Activated T-cell treated with anti-CD3 and anti-CD28 coated beads, Interleukin-2, amount 50 U/mL, for 4 hours (primary cell): ENCODE results near the gene P2RX6. TPM values are rescaled to one million over a fixed set of nuclear protein-coding genes. Genes with fewer than 3 reads are reported as not detected.
A peak's percentile ranks its signal among the peaks of the same experiment; 100 is the strongest.
"Not testable (repeated sequence)": the region's sequence is repeated elsewhere in the genome, so short reads cannot be mapped to it uniquely, and the experiment has no call there.

ENCODE experiments used
- ATAC-seq, 2 donors: fragments of 200-7000 bp; cut with Tn5 transposase; one replicate each; pipeline ENCODE4 v1.10.0; 2021
- DNase-seq: peaks from one replicate; pipeline ENCODE4 v3.0.0-alpha.2; 2020
- H3K27me3 Mint-ChIP-seq: one replicate; pipeline ENCODE4 v1.8.0; 2021; ENCODE audit warnings: low read depth, mixed read lengths
- H3K36me3 Mint-ChIP-seq: one replicate; pipeline ENCODE4 v1.8.0; 2022; ENCODE audit warnings: mixed read lengths; ENCODE audit not compliant: insufficient read depth
- H3K4me1 Mint-ChIP-seq: one replicate; pipeline ENCODE4 v1.8.0; 2021; ENCODE audit warnings: low read depth, mixed read lengths
- H3K4me3 Mint-ChIP-seq: one replicate; pipeline ENCODE4 v1.8.0; 2021; ENCODE audit warnings: mild to moderate bottlenecking, moderate library complexity, mixed read lengths
- H3K9me3 Mint-ChIP-seq: one replicate; pipeline ENCODE4 v1.8.0; 2021; ENCODE audit warnings: mixed read lengths
- total RNA-seq, 3 donors: library from RNA; stranded (reverse); gene quantifications; one replicate each; pipeline ENCODE4 v1.2.1, GENCODE V29; 2021

The P2RX6 gene
- under 1 TPM in 1 of 3 donors, not detected in 2; 0.13 TPM for total RNA-seq

DNA sequence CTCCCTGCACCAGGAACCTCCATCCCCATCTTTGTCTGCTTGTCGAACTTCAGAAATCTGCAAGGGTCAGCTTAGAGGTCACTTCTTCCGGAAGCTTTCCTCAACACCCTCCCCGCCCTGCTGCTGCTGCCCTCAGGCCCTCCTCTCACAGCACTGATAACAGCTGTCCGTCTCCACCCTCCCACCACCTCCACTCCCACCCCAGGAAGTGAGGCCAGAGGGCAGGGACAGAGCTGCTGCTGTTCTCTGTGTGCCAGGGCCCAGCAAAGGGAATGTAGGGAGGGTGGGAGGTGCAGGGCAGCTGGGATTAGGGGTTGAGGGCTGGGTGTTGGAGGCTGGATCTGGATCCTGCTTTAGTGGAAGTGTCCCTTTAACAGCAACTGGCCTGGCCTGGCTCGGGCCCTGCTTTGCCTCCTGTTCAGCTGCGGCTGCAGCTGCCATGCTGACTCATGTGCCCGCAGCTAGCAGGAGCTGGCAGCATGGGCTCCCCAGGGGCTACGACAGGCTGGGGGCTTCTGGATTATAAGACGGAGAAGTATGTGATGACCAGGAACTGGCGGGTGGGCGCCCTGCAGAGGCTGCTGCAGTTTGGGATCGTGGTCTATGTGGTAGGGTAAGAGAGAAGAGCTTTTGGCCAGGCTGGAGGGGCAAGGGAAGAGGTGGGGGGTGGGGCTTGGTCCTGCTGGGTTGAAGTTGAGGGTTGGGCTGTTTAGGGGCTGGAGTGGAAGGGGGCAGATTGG is at the start of gene P2RX6:
Gene P2RX6 (plus strand): TSS at position 440 of the 740 bp plus-strand sequence. CDS start 10 bp downstream, at position 450.
- no peaks in the 10 kb centered on the region for H3K27me3 Mint-ChIP-seq

DNA sequence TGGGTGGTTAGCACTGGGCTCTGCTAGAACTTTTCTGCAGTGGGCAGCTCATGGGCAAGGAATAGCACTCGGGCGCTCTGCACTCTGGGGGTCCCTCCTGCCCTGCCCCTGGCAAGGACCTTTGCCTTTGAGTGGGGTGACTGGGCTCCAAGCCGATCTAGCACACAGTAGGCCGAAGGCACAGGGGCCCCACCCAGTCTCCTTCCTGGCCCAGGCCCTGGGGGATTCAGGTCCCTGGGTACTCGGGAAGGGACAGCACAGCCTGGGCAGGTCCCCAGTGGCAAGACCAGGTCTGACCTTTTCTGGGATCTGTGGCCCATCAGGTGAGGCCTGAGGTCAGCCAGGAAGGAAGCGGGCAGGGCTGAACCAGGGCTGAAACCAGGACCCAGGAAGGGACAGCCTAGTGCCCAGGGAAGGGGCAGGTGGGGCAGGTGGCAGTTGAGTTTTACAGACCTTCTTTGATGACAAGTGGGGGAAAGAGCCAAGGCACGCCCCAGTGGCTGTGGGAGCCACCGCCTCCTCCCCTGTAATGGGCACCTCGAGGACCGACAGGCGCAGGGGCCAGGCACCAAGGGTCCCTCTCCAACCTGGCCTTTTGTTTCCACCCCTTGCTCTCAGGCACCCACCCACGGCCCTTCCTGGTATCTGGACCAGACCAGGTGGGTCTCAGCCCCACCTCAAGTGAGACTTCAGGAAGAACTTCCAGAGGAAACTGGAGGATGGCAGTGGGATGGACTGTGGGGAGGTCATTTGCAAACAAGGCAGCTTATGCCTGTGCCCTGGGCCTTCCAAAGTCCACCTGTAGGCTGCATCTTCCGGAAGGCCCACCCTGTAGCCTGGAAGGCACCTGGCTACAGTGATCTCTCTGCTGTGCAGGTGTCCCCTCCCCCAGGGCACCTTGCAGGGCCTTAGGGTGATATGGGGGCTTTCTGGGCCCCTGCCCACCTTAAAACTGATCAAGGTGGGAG is 48.8 kb upstream of the P2RX6 start:
- Mint-ChIP-seq H3K27me3 (peaks cover 13% of the 10 kb centered on the region), H3K36me3 (no peaks in the 10 kb centered on the region), H3K4me1 (peaks cover 12% of the 10 kb centered on the region), H3K9me3 (no peaks in the 10 kb centered on the region), H3K4me3 (peak overlapping the region; percentile 11)
- ATAC-seq = no peak
- DNase-seq = no peak

More for the DNA sequence above, at the start of gene P2RX6:
- H3K36me3 Mint-ChIP-seq = no peaks in the 10 kb centered on the region
- ATAC-seq = no peak
- H3K4me1 Mint-ChIP-seq = peaks cover 27% of the 10 kb centered on the region
- H3K9me3 Mint-ChIP-seq = no peaks in the 10 kb centered on the region
- no peak for DNase-seq
- peak within 1 kb of the TSS; percentile 83 for H3K4me3 Mint-ChIP-seq

GRCh38 chr22:20966883-20967696 is 47.9 kb upstream of the P2RX6 start, which contains the start of gene AIFM3:
TSS of gene AIFM3 (plus strand) at chr22:20967255. CDS start at chr22:20967945, 690 bp downstream.
- Mint-ChIP-seq H3K4me3 (no peak within 1 kb of the TSS), H3K36me3 (no peaks in the 10 kb centered on the region), H3K27me3 (peaks cover 9% of the 10 kb centered on the region), H3K4me1 (peaks cover 7% of the 10 kb centered on the region), H3K9me3 (no peaks in the 10 kb centered on the region)
- DNase-seq (no peak), ATAC-seq (no peak)

DNA sequence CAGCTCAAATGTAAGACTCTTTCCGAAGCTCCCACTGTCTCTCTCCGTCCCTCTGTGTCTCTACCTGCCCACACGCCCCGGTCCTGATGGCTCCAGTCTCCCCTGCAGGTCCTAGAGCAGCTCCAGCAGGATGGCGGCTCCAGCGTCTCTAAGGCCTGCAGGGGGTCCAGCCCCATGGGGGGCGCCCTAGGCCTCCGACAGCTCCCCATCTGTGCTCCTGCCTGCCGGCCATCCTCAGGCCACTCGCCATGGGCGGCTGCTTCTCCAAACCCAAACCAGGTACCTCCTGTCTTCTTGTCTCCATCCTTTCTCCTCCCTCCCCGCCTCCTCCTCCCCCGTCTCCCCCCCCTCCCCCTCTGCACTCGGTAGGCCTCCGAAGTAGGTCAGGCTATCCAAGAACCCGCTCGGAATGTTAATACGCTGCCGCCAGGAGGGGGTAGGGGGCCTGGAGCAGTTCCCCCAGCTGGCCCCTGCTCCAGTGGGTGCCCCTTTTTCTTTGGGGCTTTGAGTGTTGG is 47.2 kb upstream of the P2RX6 start:
- no peaks in the 10 kb centered on the region for H3K36me3 Mint-ChIP-seq
- H3K4me1 Mint-ChIP-seq = peaks cover 7% of the 10 kb centered on the region
- peaks cover 9% of the 10 kb centered on the region for H3K27me3 Mint-ChIP-seq
- DNase-seq (no peak), ATAC-seq (no peak)
- no peak overlapping the region for H3K4me3 Mint-ChIP-seq
- no peaks in the 10 kb centered on the region for H3K9me3 Mint-ChIP-seq

DNA sequence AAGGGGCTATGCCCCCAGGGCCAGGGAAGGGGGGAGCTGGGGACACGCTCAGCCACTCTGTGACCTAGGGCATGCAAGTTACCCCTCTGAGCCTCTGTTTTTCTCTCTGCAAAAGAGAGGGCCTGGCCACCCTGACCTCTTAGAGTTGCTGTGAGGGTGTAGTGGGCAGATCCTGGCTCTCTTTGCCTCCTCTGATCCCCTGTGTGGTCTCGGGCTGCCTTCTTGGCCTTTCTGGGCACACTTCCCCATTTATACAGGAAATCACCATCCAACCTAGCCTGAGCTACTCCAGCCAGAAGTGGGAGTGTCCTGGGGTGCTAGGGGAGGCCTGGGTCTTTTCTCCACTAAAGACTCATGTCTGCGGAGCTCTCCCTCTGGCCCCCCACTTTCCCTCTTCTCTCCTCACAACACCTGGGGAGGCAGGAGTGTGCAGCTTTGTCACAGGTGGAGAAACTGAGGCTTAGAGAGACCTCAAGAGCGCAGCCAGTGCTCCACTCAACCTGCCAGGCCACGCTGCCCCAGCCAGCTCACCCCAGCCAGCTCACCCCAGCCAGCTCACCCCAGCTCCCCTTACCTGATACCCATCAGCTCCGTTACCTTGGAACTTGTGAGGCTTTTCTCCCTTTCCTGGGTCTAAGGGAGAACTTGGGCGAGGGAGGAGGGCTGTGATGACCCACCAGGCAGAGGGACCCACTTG is 46.5 kb upstream of the P2RX6 start:
- peaks cover 6% of the 10 kb centered on the region for H3K27me3 Mint-ChIP-seq
- H3K4me3 Mint-ChIP-seq = no peak overlapping the region
- H3K4me1 Mint-ChIP-seq = peaks cover 7% of the 10 kb centered on the region
- DNase-seq (no peak), ATAC-seq (no peak)
- H3K9me3 Mint-ChIP-seq = no peaks in the 10 kb centered on the region
- H3K36me3 Mint-ChIP-seq = no peaks in the 10 kb centered on the region

DNA sequence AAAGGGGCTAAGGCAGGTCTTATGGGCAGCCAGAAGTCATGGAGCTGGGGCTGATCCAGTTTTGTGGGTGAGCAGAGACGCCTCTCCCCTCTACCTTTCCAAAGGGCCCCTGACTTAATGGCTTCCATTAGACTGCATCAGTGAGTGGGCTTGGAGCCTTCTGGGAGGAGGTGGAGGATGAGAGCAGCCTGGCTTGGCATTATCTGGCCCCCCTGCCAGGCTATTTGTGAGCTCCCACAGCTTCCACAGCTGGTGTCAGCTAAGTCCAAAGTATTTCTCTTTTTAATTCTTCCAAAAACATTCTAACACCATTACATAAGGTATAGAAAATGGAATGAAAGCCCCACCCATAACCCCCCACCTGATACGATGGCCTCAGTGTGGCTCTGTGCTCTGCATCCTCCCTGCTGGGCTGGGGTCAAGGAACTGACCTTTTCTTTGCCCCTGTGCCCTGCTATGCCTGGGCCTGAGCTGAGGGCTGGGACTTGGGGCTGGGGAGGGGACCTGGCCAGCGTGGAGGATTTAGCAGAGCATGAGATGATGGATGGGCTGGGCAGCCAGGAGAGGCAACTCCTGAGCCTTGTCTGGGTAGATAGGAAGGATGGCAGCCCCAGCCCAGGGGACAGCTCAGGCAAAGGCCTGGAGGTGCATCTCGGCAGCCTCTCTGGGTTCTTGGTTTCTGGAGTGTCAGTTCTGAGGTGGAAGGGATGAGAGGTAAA is 43.9 kb upstream of the P2RX6 start:
- no peak for DNase-seq
- Mint-ChIP-seq H3K4me1 (no peaks in the 10 kb centered on the region), H3K9me3 (no peaks in the 10 kb centered on the region), H3K36me3 (no peaks in the 10 kb centered on the region), H3K27me3 (peaks cover 2% of the 10 kb centered on the region), H3K4me3 (no peak overlapping the region)
- no peak for ATAC-seq

GRCh38 chr22:20972014-20972694 is 42.8 kb upstream of the P2RX6 start:
- H3K36me3 Mint-ChIP-seq, H3K27me3 Mint-ChIP-seq, ATAC-seq, H3K4me1 Mint-ChIP-seq, H3K4me3 Mint-ChIP-seq, H3K9me3 Mint-ChIP-seq, DNase-seq: not testable (repeated sequence)

DNA sequence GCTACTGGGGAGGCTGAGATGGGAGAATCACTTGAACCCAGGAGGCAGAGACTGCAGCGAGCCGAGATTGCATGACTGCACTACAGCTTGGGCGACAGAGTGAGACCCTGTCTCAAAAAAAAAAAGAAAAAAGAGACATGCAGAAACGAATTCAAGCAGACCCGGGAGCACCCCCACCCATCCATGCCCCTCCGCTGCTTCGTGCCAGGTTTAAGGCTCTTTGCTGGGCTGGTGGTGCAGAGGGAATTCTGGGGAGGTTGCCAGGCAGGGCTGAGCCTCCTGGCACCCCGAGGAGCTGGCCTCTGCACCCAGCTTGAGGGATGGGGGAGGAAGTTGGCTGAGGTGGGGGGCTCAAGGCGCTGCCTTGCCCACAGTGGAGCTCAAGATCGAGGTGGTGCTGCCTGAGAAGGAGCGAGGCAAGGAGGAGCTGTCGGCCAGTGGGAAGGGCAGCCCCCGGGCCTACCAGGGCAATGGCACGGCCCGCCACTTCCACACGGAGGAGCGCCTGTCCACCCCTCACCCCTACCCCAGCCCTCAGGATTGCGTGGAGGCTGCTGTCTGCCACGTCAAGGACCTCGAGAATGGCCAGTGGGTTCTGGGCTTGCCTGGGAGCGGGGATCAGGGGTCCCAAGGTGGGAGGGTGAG is 41.9 kb upstream of the P2RX6 start:
- no peak overlapping the region for H3K4me3 Mint-ChIP-seq
- no peaks in the 10 kb centered on the region for H3K4me1 Mint-ChIP-seq
- H3K27me3 Mint-ChIP-seq = peaks cover 3% of the 10 kb centered on the region
- H3K9me3 Mint-ChIP-seq = no peaks in the 10 kb centered on the region
- no peak for DNase-seq
- no peak for ATAC-seq
- no peaks in the 10 kb centered on the region for H3K36me3 Mint-ChIP-seq

GRCh38 chr22:20973634-20974286 is 41.2 kb upstream of the P2RX6 start:
- H3K4me1 Mint-ChIP-seq = peaks cover under 1% of the 10 kb centered on the region
- H3K9me3 Mint-ChIP-seq = no peaks in the 10 kb centered on the region
- H3K27me3 Mint-ChIP-seq = peaks cover 3% of the 10 kb centered on the region
- DNase-seq (no peak), ATAC-seq (no peak)
- no peak overlapping the region for H3K4me3 Mint-ChIP-seq
- no peaks in the 10 kb centered on the region for H3K36me3 Mint-ChIP-seq

DNA sequence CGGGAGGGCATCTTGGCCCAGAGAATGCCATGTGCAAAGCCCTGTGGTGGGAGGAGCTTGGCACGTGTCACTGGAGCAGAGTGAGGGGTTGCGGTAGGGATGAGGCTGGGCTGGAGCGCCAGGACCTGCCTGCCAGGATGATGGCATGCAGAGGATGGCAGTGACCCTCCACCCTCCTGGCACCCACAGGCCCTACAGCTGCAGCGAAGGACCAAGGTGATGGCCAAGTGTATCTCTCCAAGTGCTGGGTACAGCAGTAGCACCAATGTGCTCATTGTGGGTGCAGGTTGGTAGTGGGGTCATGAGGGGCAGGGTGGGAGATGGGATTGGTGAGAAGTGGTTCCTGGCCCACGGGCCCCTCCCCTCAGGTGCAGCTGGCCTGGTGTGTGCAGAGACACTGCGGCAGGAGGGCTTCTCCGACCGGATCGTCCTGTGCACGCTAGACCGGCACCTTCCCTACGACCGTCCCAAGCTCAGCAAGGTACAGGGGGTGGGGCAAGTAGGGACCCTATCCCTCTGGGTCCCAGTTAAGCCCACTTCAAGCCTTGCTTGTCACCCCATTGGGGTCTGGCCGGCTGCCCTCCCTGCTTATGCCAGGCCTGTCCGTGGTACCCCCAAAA is 40.5 kb upstream of the P2RX6 start:
- Mint-ChIP-seq H3K4me3 (no peak overlapping the region), H3K36me3 (no peaks in the 10 kb centered on the region), H3K9me3 (peaks cover 3% of the 10 kb centered on the region), H3K27me3 (peaks cover 6% of the 10 kb centered on the region), H3K4me1 (peaks cover 7% of the 10 kb centered on the region)
- DNase-seq (no peak), ATAC-seq (no peak)

DNA sequence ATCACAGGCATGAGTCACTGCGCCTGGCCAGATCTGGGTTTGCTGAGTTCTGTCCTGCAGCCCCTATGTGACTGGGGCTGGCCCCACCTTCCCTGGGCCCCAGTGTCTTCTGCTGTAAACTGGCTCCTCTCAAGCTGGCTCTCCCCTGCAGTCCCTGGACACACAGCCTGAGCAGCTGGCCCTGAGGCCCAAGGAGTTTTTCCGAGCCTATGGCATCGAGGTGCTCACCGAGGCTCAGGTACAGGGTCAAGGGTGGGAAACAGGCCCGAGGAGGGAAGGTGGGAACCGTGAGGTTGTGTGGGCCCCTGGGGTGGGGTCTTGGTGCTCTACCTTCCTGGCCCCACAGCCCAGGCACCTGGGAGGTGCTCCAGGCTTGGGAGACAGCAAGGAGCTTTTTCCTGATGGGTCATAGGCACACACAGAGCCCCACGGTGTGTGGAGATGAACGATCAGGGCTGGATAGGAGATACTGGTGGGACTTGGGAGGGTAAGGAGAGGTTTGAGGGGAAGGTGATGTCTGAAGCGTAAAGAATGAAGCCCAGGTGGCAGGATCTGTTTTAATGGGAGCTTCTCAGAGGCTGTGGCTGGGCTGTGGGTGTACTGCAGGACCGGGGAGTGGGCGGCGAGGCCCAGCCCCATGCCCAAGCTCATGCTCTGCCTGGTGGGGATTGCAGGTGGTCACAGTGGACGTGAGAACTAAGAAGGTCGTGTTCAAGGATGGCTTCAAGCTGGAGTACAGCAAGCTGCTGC is 39.2 kb upstream of the P2RX6 start:
- Mint-ChIP-seq H3K9me3 (peaks cover 3% of the 10 kb centered on the region), H3K4me1 (peaks cover 17% of the 10 kb centered on the region), H3K4me3 (no peak overlapping the region), H3K27me3 (peaks cover 6% of the 10 kb centered on the region), H3K36me3 (no peaks in the 10 kb centered on the region)
- ATAC-seq (no peak), DNase-seq (no peak)
